GM12892 (cell line): ENCODE results near the gene FOXM1.

Source experiments
- POLR2A ChIP-seq: IDR thresholded peaks from 2 replicates; pipeline ENCODE4 v1.6.1; 2011; ENCODE audit warnings: low read depth, low read length, control low read depth
- POLR2AphosphoS5 ChIP-seq: IDR thresholded peaks from 2 replicates; pipeline ENCODE4 v1.6.1; 2011; ENCODE audit warnings: low read depth, low read length, control low read depth
- TAF1 ChIP-seq: IDR thresholded peaks from 2 replicates; pipeline ENCODE4 v1.6.1; 2011; ENCODE audit warnings: low read depth, mild to moderate bottlenecking, control low read depth, low read length, borderline replicate concordance

- no peak for TF ChIP-seq POLR2AphosphoS5
- peak; percentile 38; the same call in 1 of the 2 replicates for TF ChIP-seq POLR2A
- TF ChIP-seq TAF1 = no peak
Observed at GRCh38 chr12:2877953-2878732, 1.2 kb upstream of the FOXM1 start.
